Subcutaneous abdominal adipose tissue (tissue), 5 donors: ENCODE results near the gene GLS2.
A peak's percentile ranks its signal among the peaks of the same experiment; 100 is the strongest.
"Not testable (repeated sequence)": the region's sequence is repeated elsewhere in the genome, so short reads cannot be mapped to it uniquely, and the experiment has no call there.

ENCODE experiments used
- H3K27ac ChIP-seq: one replicate; pipeline ENCODE4 v1.7.0; 2013; ENCODE audit warnings: low read depth, mild to moderate bottlenecking, inconsistent platforms, low read length, moderate library complexity
- H3K27me3 ChIP-seq, 5 donors: one replicate each; pipeline ENCODE4 v1.7.0; 2013; ENCODE audit warnings: low read length in 5 of 5, inconsistent platforms in 1 of 5; ENCODE audit not compliant: control insufficient read depth in 5 of 5, insufficient read depth in 4 of 5
- H3K36me3 ChIP-seq, 5 donors: one replicate each; pipeline ENCODE4 v1.7.0; 2013; ENCODE audit warnings: low read length in 5 of 5; ENCODE audit not compliant: control insufficient read depth in 5 of 5, insufficient read depth in 5 of 5
- H3K4me1 ChIP-seq, 5 donors: one replicate each; pipeline ENCODE4 v1.7.0; 2013; ENCODE audit warnings: low read length in 5 of 5, mild to moderate bottlenecking in 3 of 5, moderate library complexity in 1 of 5; ENCODE audit not compliant: control insufficient read depth in 5 of 5, insufficient read depth in 5 of 5
- H3K4me3 ChIP-seq, 5 donors: one replicate each; pipeline ENCODE4 v1.7.0; 2013; ENCODE audit warnings: low read length in 5 of 5, low read depth in 1 of 5
- H3K9ac ChIP-seq, 5 donors: one replicate each; pipeline ENCODE4 v1.7.0; 2013; ENCODE audit warnings: low read length in 5 of 5, mild to moderate bottlenecking in 4 of 5, moderate library complexity in 3 of 5
- H3K9me3 ChIP-seq, 5 donors: one replicate each; pipeline ENCODE4 v1.7.0; 2013; ENCODE audit warnings: low read length in 5 of 5; ENCODE audit not compliant: control insufficient read depth in 5 of 5
- donor health status: healthy.
- donor health status: healthy.
- donor health status: healthy.
- donor health status: healthy.
- donor health status: healthy.

Gene GLS2

DNA sequence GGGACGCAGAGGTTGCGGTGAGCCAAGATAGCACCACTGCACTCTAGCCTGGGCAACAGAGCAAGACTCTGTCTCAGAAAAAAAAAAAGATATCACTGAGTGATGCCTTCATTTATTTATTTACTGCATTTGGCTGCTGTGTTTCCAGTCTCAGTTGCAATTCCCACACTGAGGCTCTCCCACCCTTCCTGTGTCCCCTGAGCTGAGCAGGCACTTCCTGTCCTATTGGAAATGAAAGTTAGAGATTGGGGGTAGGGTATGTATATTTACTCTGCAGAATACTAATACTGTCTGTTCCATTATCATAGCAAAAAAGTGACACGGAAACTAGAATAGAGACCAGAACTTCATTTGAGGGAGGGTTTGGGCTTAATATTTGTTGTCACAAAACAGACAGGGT is 32.1 kb upstream of the GLS2 start:
- Histone ChIP-seq H3K27ac (peak overlapping the region; percentile 88), H3K9ac (peak overlapping the region in 2 of 5 donors; percentile 52 to 84), H3K4me1 (peaks cover 5 to 48% (median 45%) of the 10 kb centered on the region in 5 donors), H3K27me3 (no peaks in the 10 kb centered on the region), H3K9me3 (no peaks in the 10 kb centered on the region), H3K36me3 (no peaks in the 10 kb centered on the region), H3K4me3 (peak overlapping the region in 4 of 5 donors; percentile 66 to 95 (median 86))

DNA sequence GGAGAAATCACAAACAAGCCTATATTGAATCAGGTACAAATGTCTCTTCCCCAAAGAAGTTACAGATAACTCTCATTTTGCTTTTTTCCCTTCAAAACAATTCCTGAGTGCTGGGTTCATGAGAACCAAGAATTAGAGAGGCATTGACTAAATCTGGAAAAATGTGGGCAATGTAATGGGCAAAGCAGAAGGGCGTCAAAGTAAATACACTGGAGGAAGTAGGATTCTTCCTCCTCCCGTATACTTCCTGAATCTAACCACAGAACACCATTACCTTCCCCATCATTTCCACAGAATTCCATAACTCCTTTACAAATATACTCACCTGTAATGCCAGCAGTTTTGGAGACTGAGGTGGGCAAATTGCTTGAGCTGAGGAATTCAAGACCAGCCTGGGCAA is 30.6 kb upstream of the GLS2 start:
- no peaks in the 10 kb centered on the region for H3K9me3 ChIP-seq
- H3K27me3 ChIP-seq, result no peaks in the 10 kb centered on the region
- peaks cover 5 to 45% (median 38%) of the 10 kb centered on the region in 5 donors for H3K4me1 ChIP-seq
- H3K9ac ChIP-seq, result no peak overlapping the region
- no peak overlapping the region for H3K4me3 ChIP-seq
- no peak overlapping the region for H3K27ac ChIP-seq
- H3K36me3 ChIP-seq, result no peaks in the 10 kb centered on the region

GRCh38 chr12:56517854-56518253 is 29.9 kb upstream of the GLS2 start:
- Histone ChIP-seq H3K4me1 (peaks cover 5 to 38% (median 32%) of the 10 kb centered on the region in 5 donors), H3K4me3 (no peak overlapping the region), H3K36me3 (no peaks in the 10 kb centered on the region), H3K27me3 (no peaks in the 10 kb centered on the region), H3K9me3 (no peaks in the 10 kb centered on the region), H3K9ac (no peak overlapping the region), H3K27ac (no peak overlapping the region)

DNA sequence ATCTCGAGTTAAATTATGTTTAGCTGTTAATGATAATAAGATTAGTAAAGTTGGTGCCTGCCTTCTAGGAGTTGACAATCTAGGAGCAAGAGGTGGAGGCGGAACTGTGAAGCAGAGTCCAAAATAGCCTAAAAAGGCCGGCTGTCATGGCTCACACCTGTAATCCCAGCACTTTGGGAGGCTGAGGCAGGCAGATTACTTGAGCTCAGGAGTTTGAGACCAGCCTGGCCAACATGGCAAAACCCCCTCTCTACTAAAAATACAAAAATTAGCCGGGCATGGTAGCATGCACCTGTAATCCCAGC is 26.0 kb upstream of the GLS2 start:
- H3K27me3 ChIP-seq, H3K9me3 ChIP-seq, H3K36me3 ChIP-seq, H3K4me3 ChIP-seq, H3K27ac ChIP-seq, H3K4me1 ChIP-seq: not testable (repeated sequence)
- peak overlapping the region in 1 of 5 donors; percentile 13 for H3K9ac ChIP-seq

DNA sequence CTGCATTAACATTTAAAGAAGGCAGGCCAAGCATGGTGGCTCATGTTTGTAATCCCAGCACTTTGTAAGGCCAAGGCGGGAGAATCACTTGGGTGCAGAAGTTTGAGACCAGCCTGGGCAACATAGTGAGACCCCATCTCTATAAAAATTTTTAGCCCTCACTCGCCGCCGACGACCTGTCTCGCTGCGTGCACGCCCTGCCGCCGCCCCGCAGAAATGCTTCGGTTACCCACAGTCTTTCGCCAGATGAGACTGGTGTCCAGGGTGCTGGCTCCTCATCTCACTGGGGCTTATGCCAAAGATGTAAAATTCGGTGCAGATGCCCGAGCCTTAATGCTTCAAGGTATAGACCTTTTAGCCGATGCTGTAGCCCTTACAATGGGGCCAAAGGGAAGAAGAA is 22.8 kb upstream of the GLS2 start:
- Histone ChIP-seq H3K27ac (no peak overlapping the region), H3K9me3 (no peaks in the 10 kb centered on the region), H3K9ac (no peak overlapping the region), H3K4me1 (peaks cover 0 to 4% (median 0%) of the 10 kb centered on the region in 5 donors), H3K27me3 (no peaks in the 10 kb centered on the region), H3K4me3 (no peak overlapping the region), H3K36me3 (no peaks in the 10 kb centered on the region)

GRCh38 chr12:56499879-56500278 is 11.9 kb upstream of the GLS2 start:
- H3K27ac ChIP-seq, H3K9me3 ChIP-seq, H3K27me3 ChIP-seq, H3K4me1 ChIP-seq, H3K36me3 ChIP-seq, H3K4me3 ChIP-seq, H3K9ac ChIP-seq: not testable (repeated sequence)

- H3K27me3 ChIP-seq, H3K4me3 ChIP-seq, H3K36me3 ChIP-seq, H3K9ac ChIP-seq, H3K9me3 ChIP-seq, H3K27ac ChIP-seq, H3K4me1 ChIP-seq: not testable (repeated sequence)
Measured at GRCh38 chr12:56499452-56499851, 11.5 kb upstream of the GLS2 start.

DNA sequence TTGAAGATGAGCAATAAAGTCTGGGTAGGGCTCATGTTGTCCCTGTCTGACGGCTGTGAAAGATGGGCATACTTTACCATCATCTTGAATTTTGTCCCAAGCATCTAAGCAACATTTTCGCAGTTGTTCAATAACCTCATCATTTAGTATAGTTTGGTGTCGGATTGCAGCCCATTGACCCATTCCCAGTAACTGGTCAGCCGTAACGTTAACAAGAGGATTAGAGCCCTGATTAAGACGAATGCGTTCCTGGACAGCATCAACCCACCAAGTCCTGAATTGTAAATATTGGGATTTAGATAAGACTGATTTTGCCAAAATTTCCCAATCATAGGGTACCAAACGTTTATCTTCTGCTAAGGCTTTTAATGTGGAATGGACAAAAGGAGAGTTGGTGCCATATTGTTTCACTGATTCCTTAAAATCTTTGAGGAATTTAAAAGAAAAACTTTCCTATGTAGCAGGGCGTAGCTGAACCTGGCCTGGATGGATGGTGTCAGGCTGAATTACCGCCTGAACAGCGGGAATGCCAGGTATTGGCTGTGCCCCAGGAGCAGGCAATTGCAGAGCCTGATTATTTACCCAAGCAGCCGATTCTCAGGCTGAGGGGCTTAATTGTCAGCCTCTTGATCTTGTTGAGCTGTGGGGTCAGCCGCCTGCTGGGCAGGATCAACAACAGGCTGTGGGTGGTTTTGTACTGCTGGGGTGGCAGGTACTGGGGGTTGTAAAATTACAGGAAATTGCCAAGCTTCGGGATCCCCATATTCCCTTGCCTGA is 10.4 kb upstream of the GLS2 start:
- not testable (repeated sequence) for H3K9me3 ChIP-seq, H3K36me3 ChIP-seq, H3K27ac ChIP-seq, H3K4me3 ChIP-seq, H3K4me1 ChIP-seq, H3K27me3 ChIP-seq, H3K9ac ChIP-seq

- not testable (repeated sequence) for H3K4me1 ChIP-seq, H3K27me3 ChIP-seq, H3K9me3 ChIP-seq, H3K27ac ChIP-seq, H3K36me3 ChIP-seq, H3K9ac ChIP-seq
- H3K4me3 ChIP-seq, result peak overlapping the region in 1 of 5 donors; percentile 27
Measured at GRCh38 chr12:56496704-56497103, 8.7 kb upstream of the GLS2 start.

- H3K27ac ChIP-seq, H3K9me3 ChIP-seq, H3K9ac ChIP-seq, H3K4me3 ChIP-seq, H3K36me3 ChIP-seq, H3K4me1 ChIP-seq, H3K27me3 ChIP-seq: not testable (repeated sequence)
Measured at GRCh38 chr12:56494481-56494880, 6.5 kb upstream of the GLS2 start.

DNA sequence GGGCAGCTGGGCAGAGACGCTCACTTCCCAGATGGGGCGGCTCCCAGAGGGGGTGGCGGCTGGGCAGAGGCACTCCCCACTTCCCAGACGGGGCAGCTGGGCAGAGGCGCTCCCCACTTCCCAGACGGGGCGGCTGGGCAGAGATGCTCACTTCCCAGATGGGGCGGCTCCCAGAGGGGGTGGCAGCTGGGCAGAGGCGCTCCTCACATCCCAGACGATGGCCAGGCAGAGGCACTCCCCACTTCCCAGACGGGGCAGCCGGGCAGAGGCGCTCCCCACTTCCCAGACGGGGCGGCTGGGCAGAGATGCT is 6.1 kb upstream of the GLS2 start:
- not testable (repeated sequence) for H3K9ac ChIP-seq, H3K4me1 ChIP-seq, H3K4me3 ChIP-seq, H3K27ac ChIP-seq, H3K36me3 ChIP-seq, H3K9me3 ChIP-seq
- H3K27me3 ChIP-seq, result peaks cover 0 to 10% (median 2%) of the 10 kb centered on the region in 5 donors
